ENCODE results near the gene EEFSEC. TPM values are rescaled to one million over a fixed set of nuclear protein-coding genes. Genes with fewer than 3 reads are reported as not detected.

EEFSEC gene
- total RNA-seq, 1 experiment from 2014 or later, result 15.4 TPM

DNA sequence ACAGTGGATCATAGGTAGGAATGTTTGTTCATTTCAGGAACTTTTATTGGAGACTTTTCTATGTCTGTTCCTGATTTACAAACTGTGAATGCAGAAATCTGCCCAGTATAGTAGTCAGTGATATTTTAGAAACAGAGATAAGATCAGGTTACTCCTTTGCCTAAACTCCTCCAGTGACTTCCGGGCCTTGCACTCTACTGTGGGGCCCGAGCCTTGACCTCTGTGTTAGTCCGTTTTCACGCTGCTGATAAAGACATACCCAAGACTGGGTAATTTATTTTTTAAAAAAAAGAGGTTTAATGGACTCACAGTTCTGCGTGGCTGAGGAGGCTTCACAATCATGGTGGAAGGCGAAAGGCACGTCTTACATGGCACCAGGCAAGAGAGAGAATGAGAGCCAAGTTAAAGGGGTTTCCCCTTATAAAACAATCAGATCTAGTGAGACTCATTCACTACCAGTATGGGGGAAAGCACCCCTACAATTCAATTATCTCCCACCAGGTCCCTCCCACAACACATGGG, 186.3 kb downstream of the EEFSEC start:
- intact Hi-C loops (cut with micrococcal nuclease; ENCODE audit: unreplicated experiment) (no loop called here), in situ Hi-C loops (cut with HindIII; ENCODE audit: low pct_unique_long_range_greater_than_20kb, low sequenced_read_pairs) (no loop called here)
- POLR2A ChIA-PET, result no interaction called here
- Histone ChIP-seq H3K4me3 (ENCODE audit: low read depth in 2 of 2, low read length in 2 of 2) (no peak overlapping the region), H3K36me3 (ENCODE audit: control insufficient read depth, insufficient read depth, low read length) (no peaks in the 10 kb centered on the region; the same call in 1 of the 2 replicates), H3K27me3 (ENCODE audit: control insufficient read depth, insufficient read depth, low read length) (no peaks in the 10 kb centered on the region), H3K4me1 (ENCODE audit: control insufficient read depth, insufficient read depth, low read length) (peaks cover 7% of the 10 kb centered on the region), H3K27ac (ENCODE audit: low read length) (no peak overlapping the region; the same call in 1 of the 2 replicates), H3K9me3 (ENCODE audit: control insufficient read depth, insufficient read depth, low read depth, low read length) (no peaks in the 10 kb centered on the region)
- CTCF ChIA-PET, result no interaction called here
- DNase-seq (ENCODE audit: low read depth, low spot score) (no peak), ATAC-seq (no peak)
- TF ChIP-seq SIN3A (IDR thresholded peaks at IDR 0.05; ENCODE audit: borderline replicate concordance, insufficient read depth, low read depth, low read length), result no peak
- no peak for TF ChIP-seq TCF7L2 (IDR thresholded peaks at IDR 0.05; ENCODE audit: low read depth, low read length)
- TF ChIP-seq, protein P1, sequence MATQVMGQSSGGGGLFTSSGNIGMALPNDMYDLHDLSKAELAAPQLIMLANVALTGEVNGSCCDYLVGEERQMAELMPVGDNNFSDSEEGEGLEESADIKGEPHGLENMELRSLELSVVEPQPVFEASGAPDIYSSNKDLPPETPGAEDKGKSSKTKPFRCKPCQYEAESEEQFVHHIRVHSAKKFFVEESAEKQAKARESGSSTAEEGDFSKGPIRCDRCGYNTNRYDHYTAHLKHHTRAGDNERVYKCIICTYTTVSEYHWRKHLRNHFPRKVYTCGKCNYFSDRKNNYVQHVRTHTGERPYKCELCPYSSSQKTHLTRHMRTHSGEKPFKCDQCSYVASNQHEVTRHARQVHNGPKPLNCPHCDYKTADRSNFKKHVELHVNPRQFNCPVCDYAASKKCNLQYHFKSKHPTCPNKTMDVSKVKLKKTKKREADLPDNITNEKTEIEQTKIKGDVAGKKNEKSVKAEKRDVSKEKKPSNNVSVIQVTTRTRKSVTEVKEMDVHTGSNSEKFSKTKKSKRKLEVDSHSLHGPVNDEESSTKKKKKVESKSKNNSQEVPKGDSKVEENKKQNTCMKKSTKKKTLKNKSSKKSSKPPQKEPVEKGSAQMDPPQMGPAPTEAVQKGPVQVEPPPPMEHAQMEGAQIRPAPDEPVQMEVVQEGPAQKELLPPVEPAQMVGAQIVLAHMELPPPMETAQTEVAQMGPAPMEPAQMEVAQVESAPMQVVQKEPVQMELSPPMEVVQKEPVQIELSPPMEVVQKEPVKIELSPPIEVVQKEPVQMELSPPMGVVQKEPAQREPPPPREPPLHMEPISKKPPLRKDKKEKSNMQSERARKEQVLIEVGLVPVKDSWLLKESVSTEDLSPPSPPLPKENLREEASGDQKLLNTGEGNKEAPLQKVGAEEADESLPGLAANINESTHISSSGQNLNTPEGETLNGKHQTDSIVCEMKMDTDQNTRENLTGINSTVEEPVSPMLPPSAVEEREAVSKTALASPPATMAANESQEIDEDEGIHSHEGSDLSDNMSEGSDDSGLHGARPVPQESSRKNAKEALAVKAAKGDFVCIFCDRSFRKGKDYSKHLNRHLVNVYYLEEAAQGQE (IDR thresholded peaks at IDR 0.05; ENCODE audit: insufficient read depth in 1 of 2, low read depth in 2 of 2, low read length in 1 of 2), result no peak
- no TSS peak for BruUV-seq (replicated peaks)

- Histone ChIP-seq H3K4me3 (ENCODE audit: low read depth in 2 of 2, low read length in 2 of 2) (no peak overlapping the region), H3K27ac (ENCODE audit: low read length) (no peak overlapping the region), H3K36me3 (ENCODE audit: control insufficient read depth, insufficient read depth, low read length) (no peaks in the 10 kb centered on the region; the same call in 1 of the 2 replicates), H3K4me1 (ENCODE audit: control insufficient read depth, insufficient read depth, low read length) (peaks cover 7% of the 10 kb centered on the region), H3K27me3 (ENCODE audit: control insufficient read depth, insufficient read depth, low read length) (no peaks in the 10 kb centered on the region), H3K9me3 (ENCODE audit: control insufficient read depth, insufficient read depth, low read depth, low read length) (no peaks in the 10 kb centered on the region)
- no peak for DNase-seq (ENCODE audit: low read depth, low spot score)
- intact Hi-C loops (cut with micrococcal nuclease; ENCODE audit: unreplicated experiment) (no loop called here), in situ Hi-C loops (cut with HindIII; ENCODE audit: low pct_unique_long_range_greater_than_20kb, low sequenced_read_pairs) (no loop called here)
- CTCF ChIA-PET, result no interaction called here
- ATAC-seq, result no peak
- POLR2A ChIA-PET, result no interaction called here
- BruUV-seq (replicated peaks), result no TSS peak
- TF ChIP-seq, protein P1 (IDR thresholded peaks at IDR 0.05; ENCODE audit: insufficient read depth in 1 of 2, low read depth in 2 of 2, low read length in 1 of 2), result no peak
- TF ChIP-seq POLR2AphosphoS5 (IDR thresholded peaks at IDR 0.05; ENCODE audit: low read depth, low read length), result no peak
Observed at GRCh38 chr3:128340198-128340903, 187.1 kb downstream of the EEFSEC start.

All from Panc1 (cell line).